Measurements from ENCODE around the gene ELOB. TPM values are rescaled to one million over a fixed set of nuclear protein-coding genes. Genes with fewer than 3 reads are reported as not detected.
A peak's percentile ranks its signal among the peaks of the same experiment; 100 is the strongest.

ELOB gene
- total RNA-seq, 1 donor from 2014 or later: 183 TPM

GRCh38 chr16:2804728-2805127, 27.6 kb upstream of the ELOB start:
- Mint-ChIP-seq H3K27me3 (ENCODE audit: unreplicated experiment) (peaks cover 3% of the 10 kb centered on the region), H3K4me3 (ENCODE audit: unreplicated experiment) (no peak overlapping the region), H3K4me1 (ENCODE audit: low read depth, unreplicated experiment) (no peaks in the 10 kb centered on the region), H3K36me3 (ENCODE audit: unreplicated experiment) (peaks cover 17% of the 10 kb centered on the region), H3K9me3 (ENCODE audit: unreplicated experiment) (peaks cover 12% of the 10 kb centered on the region), H3K27ac (ENCODE audit: unreplicated experiment) (no peak overlapping the region)
- DNase-seq: no peak
- no peak for TF ChIP-seq CTCF (IDR thresholded peaks at IDR 0.05; ENCODE audit: partially characterized antibody, unreplicated experiment)

GRCh38 chr16:2803545-2804195, 26.6 kb upstream of the ELOB start:
- TF ChIP-seq CTCF (IDR thresholded peaks at IDR 0.05; ENCODE audit: partially characterized antibody, unreplicated experiment): no peak
- Mint-ChIP-seq H3K27ac (ENCODE audit: unreplicated experiment) (no peak overlapping the region), H3K4me1 (ENCODE audit: low read depth, unreplicated experiment) (no peaks in the 10 kb centered on the region), H3K4me3 (ENCODE audit: unreplicated experiment) (no peak overlapping the region), H3K9me3 (ENCODE audit: unreplicated experiment) (peaks cover 8% of the 10 kb centered on the region), H3K27me3 (ENCODE audit: unreplicated experiment) (peaks cover 5% of the 10 kb centered on the region), H3K36me3 (ENCODE audit: unreplicated experiment) (peaks cover 12% of the 10 kb centered on the region)
- no peak for DNase-seq

GRCh38 chr16:2799859-2800226, 22.8 kb upstream of the ELOB start:
- Mint-ChIP-seq H3K4me1 (ENCODE audit: low read depth, unreplicated experiment) (no peaks in the 10 kb centered on the region), H3K9me3 (ENCODE audit: unreplicated experiment) (peaks cover 3% of the 10 kb centered on the region), H3K4me3 (ENCODE audit: unreplicated experiment) (no peak overlapping the region), H3K27ac (ENCODE audit: unreplicated experiment) (peak overlapping the region; percentile 28), H3K36me3 (ENCODE audit: unreplicated experiment) (peaks cover 5% of the 10 kb centered on the region), H3K27me3 (ENCODE audit: unreplicated experiment) (peaks cover 3% of the 10 kb centered on the region)
- TF ChIP-seq CTCF (IDR thresholded peaks at IDR 0.05; ENCODE audit: partially characterized antibody, unreplicated experiment): no peak
- DNase-seq: no peak

- TF ChIP-seq CTCF (IDR thresholded peaks at IDR 0.05; ENCODE audit: partially characterized antibody, unreplicated experiment): no peak
- Mint-ChIP-seq H3K36me3 (ENCODE audit: unreplicated experiment) (peaks cover 5% of the 10 kb centered on the region), H3K27me3 (ENCODE audit: unreplicated experiment) (peaks cover 7% of the 10 kb centered on the region), H3K4me3 (ENCODE audit: unreplicated experiment) (no peak overlapping the region), H3K4me1 (ENCODE audit: low read depth, unreplicated experiment) (no peaks in the 10 kb centered on the region), H3K9me3 (ENCODE audit: unreplicated experiment) (peaks cover 5% of the 10 kb centered on the region), H3K27ac (ENCODE audit: unreplicated experiment) (peak overlapping the region; percentile 28)
- DNase-seq: no peak
Measured at GRCh38 chr16:2799205-2799858, 22.3 kb upstream of the ELOB start.

- Mint-ChIP-seq H3K36me3 (ENCODE audit: unreplicated experiment) (peaks cover 5% of the 10 kb centered on the region), H3K9me3 (ENCODE audit: unreplicated experiment) (peaks cover 5% of the 10 kb centered on the region), H3K4me3 (ENCODE audit: unreplicated experiment) (no peak overlapping the region), H3K27ac (ENCODE audit: unreplicated experiment) (no peak overlapping the region), H3K4me1 (ENCODE audit: low read depth, unreplicated experiment) (no peaks in the 10 kb centered on the region), H3K27me3 (ENCODE audit: unreplicated experiment) (peaks cover 7% of the 10 kb centered on the region)
- TF ChIP-seq CTCF (IDR thresholded peaks at IDR 0.05; ENCODE audit: partially characterized antibody, unreplicated experiment): no peak
- no peak for DNase-seq
Measured at GRCh38 chr16:2798723-2799204, 21.7 kb upstream of the ELOB start.
